NCI-H128 (cell line): ENCODE measurements around the gene PDZD2.
"Not testable (repeated sequence)": the region's sequence is repeated elsewhere in the genome, so short reads cannot be mapped to it uniquely, and the experiment has no call there.

Experiments
- DNase-seq: peaks from one replicate; lab custom pipeline; 2025; ENCODE audit not compliant: unreplicated experiment; lab: John Stamatoyannopoulos, UW

Gene PDZD2

DNA sequence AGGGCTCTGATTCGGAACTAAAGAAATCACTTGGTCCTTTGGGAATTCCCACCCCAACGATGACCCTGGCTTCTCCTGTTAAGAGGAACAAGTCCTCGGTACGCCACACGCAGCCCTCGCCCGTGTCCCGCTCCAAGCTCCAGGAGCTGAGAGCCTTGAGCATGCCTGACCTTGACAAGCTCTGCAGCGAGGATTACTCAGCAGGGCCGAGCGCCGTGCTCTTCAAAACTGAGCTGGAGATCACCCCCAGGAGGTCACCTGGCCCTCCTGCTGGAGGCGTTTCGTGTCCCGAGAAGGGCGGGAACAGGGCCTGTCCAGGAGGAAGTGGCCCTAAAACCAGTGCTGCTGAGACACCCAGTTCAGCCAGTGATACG lies 451.8 kb downstream of the PDZD2 start:
- no peak for DNase-seq

DNA sequence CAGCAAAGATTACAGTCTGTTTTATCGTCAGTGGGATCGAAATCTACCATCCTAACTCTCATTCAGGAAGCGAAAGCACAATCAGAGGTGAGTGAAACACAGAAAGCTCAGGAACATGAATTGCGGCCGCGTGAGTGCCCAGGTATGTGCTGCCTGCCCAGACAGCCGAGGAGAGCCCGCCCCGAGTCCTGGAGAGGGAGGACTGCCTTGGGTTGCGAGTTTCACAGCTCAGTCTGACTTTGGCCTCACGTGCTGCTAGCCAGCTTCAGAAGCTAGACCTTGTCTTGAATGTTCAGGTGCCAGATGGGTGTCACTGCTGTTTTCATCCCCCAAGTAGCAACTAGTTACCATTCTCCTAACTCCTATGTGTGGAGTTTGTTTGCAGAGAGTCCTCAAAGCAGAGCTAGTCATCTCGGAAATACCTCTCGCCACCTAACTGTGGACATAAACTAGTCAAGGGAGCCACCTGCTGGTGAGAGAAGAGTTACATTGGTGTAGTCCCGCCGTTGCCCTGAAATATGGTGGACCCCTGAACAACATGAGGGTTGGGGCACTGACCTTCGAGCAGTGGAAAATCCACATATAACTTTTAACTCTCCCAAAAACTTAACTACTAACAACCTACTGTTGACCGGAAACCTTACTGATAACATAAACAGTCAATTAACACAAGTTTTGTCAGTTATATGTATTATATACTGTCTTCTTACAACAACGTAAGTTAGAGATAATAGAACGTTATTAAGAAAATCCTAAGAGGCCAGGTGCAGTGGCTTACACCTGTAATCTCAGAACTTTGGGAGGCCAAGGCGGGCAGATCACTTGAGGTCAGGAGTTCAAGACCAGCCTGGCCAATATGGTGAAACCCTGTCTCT lies 454.2 kb downstream of the PDZD2 start:
- DNase-seq = peak; percentile 63

DNA sequence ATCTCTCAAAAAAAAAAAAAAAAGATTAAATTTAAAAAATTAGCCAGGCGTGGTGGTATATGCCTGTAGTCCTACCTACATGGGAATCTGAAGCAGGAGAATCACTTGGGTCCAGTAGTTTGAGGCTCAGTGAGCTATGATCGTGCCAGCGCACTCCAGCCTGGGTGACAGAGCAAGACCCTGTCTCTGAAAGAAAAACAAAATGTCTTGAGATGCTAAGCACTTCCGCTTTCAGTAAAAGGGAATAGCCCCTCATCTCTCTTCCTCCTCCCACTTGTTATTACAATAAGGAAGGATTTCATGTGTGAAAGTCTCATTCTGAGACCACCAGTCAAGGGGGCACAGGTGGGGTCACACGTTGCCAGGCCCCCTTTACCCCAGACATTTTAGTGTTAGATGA lies 455.8 kb downstream of the PDZD2 start:
- no peak for DNase-seq

GRCh38 chr5:32095261-32095671 lies 456.3 kb downstream of the PDZD2 start:
- DNase-seq = no peak

GRCh38 chr5:32096891-32097595 lies 458.1 kb downstream of the PDZD2 start:
- DNase-seq = no peak

GRCh38 chr5:32098291-32098690 lies 459.4 kb downstream of the PDZD2 start:
- no peak for DNase-seq

- DNase-seq = no peak
These were observed 460.0 kb downstream of the PDZD2 start for GRCh38 chr5:32098890-32099310.

- DNase-seq = no peak
These were observed 460.6 kb downstream of the PDZD2 start for GRCh38 chr5:32099486-32100035.

DNA sequence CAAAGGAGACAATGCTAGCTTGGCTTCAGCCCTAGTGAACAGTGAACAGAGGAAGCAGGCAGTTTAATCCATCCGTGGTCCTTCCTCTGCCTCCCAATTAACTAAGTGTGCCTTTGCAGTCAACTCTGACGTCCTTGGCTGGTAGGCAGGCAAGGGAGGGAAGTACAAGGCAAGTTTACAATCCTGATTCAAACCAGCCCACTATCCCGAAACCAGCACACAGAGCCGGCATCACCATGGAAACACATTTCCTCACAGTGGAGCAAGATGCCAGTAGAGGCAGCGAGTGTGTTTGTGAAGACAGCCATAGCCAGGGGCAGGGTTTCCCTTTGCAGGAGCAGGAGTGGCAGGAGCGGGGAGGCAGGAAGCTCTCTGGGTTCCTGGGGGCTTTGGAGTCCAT lies 461.3 kb downstream of the PDZD2 start:
- DNase-seq = no peak

DNA sequence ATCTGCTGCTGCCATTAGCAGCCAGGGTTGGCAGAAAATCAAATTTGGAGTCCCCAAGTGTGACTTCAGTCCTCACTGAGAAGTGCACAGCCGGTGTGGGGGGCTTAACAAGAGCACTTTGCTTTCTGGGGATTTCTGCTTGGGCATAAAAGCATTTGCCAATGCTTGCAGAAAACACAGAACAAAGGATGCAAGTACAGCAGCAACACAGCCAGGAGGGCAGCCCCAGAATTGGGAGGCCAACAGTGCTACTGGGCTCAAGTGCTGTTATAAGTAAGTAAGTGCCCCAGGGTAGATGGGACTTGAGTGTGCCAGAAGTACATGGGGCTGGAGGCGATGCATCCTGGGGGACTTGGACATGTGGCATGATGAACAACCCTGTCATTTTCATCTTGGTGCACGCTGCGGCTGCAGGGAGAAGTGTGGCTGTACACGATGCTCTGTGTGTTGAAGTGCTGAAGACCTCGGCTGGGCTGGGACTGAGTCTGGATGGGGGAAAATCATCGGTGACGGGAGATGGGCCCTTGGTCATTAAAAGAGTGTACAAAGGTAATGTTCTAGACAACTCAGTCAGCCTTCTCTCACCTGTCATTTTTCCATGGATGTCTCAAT lies 461.9 kb downstream of the PDZD2 start:
- DNase-seq = no peak

GRCh38 chr5:32102254-32102986 lies 463.5 kb downstream of the PDZD2 start:
- DNase-seq = no peak

- no peak for DNase-seq
These were observed 464.6 kb downstream of the PDZD2 start for GRCh38 chr5:32103521-32103920.

- DNase-seq = no peak
These were observed 468.4 kb downstream of the PDZD2 start for GRCh38 chr5:32107291-32107690.

- DNase-seq = no peak
These were observed 469.2 kb downstream of the PDZD2 start for GRCh38 chr5:32108167-32108566.

- no peak for DNase-seq
These were observed 470.3 kb downstream of the PDZD2 start for GRCh38 chr5:32109236-32109635.

GRCh38 chr5:32110111-32110696 lies 471.3 kb downstream of the PDZD2 start:
- DNase-seq = no peak

- no peak for DNase-seq
These were observed 477.1 kb downstream of the PDZD2 start for GRCh38 chr5:32115985-32116384.

GRCh38 chr5:32116574-32117313 lies 477.8 kb downstream of the PDZD2 start:
- DNase-seq = no peak

- DNase-seq = not testable (repeated sequence)
These were observed 480.0 kb downstream of the PDZD2 start for GRCh38 chr5:32118922-32119321.
